H1 (cell line): ENCODE data around the gene WDR11. TPM values are rescaled to one million over a fixed set of nuclear protein-coding genes. Genes with fewer than 3 reads are reported as not detected.

Experiments used
- CTCF ChIA-PET: fragments of 300-600 bp; sonication (Branson Sonifier 250); formaldehyde crosslinking; loops from one replicate; lab custom pipeline; 2021; ENCODE audit not compliant: partially characterized antibody; lab: Charles Lee
- POLR2A ChIA-PET: fragments of 300-600 bp; sonication (Branson Sonifier 250); formaldehyde crosslinking; loops from one replicate; lab custom pipeline; 2021; ENCODE audit warnings: inconsistent platforms; ENCODE audit not compliant: partially characterized antibody; lab: Charles Lee
- DNase-seq, 2 experiments: peaks; one replicate each; pipeline versions ENCODE4 v3.0.0 to v3.0.0-alpha.2; 2010 to 2022; ENCODE audit warnings: low spot score in 2 of 2, low read depth in 1 of 2, mixed read lengths in 1 of 2
- FAIRE-seq: peaks from 2 replicates; lab custom pipeline; 2011; peaks lifted over from hg19 to GRCh38; lab: Jason Lieb, UNC
- H2AFZ ChIP-seq: 2 replicates; pipeline ENCODE4 v1.8.1; 2012; ENCODE audit warnings: low read length, inconsistent platforms
- H2AK5ac ChIP-seq: 2 replicates; pipeline ENCODE4 v1.6.1; 2013; ENCODE audit warnings: low read depth, low read length
- H2BK120ac ChIP-seq: replicated peaks from 2 replicates; pipeline ENCODE3; 2013; ENCODE audit warnings: low read depth, low read length, inconsistent platforms
- H2BK12ac ChIP-seq: 2 replicates; pipeline ENCODE4 v1.6.1; 2013; ENCODE audit warnings: low read depth, low read length
- H2BK15ac ChIP-seq: 2 replicates; pipeline ENCODE4 v1.6.1; 2013; ENCODE audit warnings: low read length
- H2BK20ac ChIP-seq: 2 replicates; pipeline ENCODE4 v1.6.1; 2013; ENCODE audit warnings: low read length
- H2BK5ac ChIP-seq: 2 replicates; pipeline ENCODE4 v1.6.1; 2013; ENCODE audit warnings: low read depth, low read length
- H3K14ac ChIP-seq: 2 replicates; pipeline ENCODE4 v1.6.1; 2013; ENCODE audit warnings: inconsistent platforms; ENCODE audit not compliant: insufficient read length
- H3K18ac ChIP-seq: 2 replicates; pipeline ENCODE4 v1.6.1; 2013; ENCODE audit warnings: low read length; ENCODE audit errors: extremely low read depth
- H3K23ac ChIP-seq: 2 replicates; pipeline ENCODE4 v1.6.1; 2013; ENCODE audit warnings: inconsistent platforms; ENCODE audit not compliant: insufficient read length
- H3K23me2 ChIP-seq: 2 replicates; pipeline ENCODE4 v1.6.1; 2013; ENCODE audit warnings: low read depth, low read length
- H3K27ac ChIP-seq: 2 replicates; pipeline ENCODE4 v1.6.1; 2011; ENCODE audit warnings: low read depth, low read length, inconsistent platforms
- H3K27me3 ChIP-seq, 4 experiments: replicated peaks in 1 of 4; 1 replicate in 1 of 4; 2 replicates in 3 of 4; pipeline versions ENCODE4 v1.6.1 to v1.8.1; 2011 to 2013; ENCODE audit warnings: low read length in 3 of 4, mild to moderate bottlenecking in 3 of 4, inconsistent platforms in 2 of 4, mixed read lengths in 2 of 4, moderate library complexity in 1 of 4; ENCODE audit not compliant: control insufficient read depth in 3 of 4, insufficient read depth in 3 of 4; ENCODE audit errors: extremely low read depth in 1 of 4
- H3K36me3 ChIP-seq, 4 experiments: 2 replicates each; pipeline versions ENCODE4 v1.6.1 to v1.8.1; 2011 to 2013; ENCODE audit warnings: mild to moderate bottlenecking in 4 of 4, low read length in 3 of 4, moderate library complexity in 2 of 4, control low read depth in 1 of 4, inconsistent platforms in 1 of 4; ENCODE audit not compliant: insufficient read depth in 4 of 4, control insufficient read depth in 2 of 4
- H3K4ac ChIP-seq: replicated peaks from 2 replicates; pipeline ENCODE3; 2013; ENCODE audit warnings: low read length, low read depth, mixed read lengths, inconsistent platforms; ENCODE audit not compliant: insufficient read length
- H3K4me1 ChIP-seq, 4 experiments: replicated peaks in 1 of 4; 1 replicate in 1 of 4; 2 replicates in 3 of 4; pipeline versions ENCODE4 v1.6.1 to v1.8.1; 2011 to 2013; ENCODE audit warnings: low read length in 3 of 4, inconsistent platforms in 2 of 4, mixed read lengths in 1 of 4; ENCODE audit not compliant: insufficient read depth in 4 of 4, control insufficient read depth in 3 of 4
- H3K4me2 ChIP-seq, 2 experiments: 2 replicates each; pipeline versions ENCODE4 v1.6.1 to v1.8.1; 2011 to 2013; ENCODE audit warnings: low read depth in 2 of 2, low read length in 2 of 2, control low read depth in 1 of 2, inconsistent platforms in 1 of 2, mild to moderate bottlenecking in 1 of 2; ENCODE audit not compliant: insufficient read depth in 1 of 2
- H3K4me3 ChIP-seq, 4 experiments: fragments of 200-600, 300-600 bp in 1 of 4; sonication (generic), shearing (Covaris generic), sonication (Bioruptor Twin) in 1 of 4; 2 replicates each; pipeline versions ENCODE4 v1.5.1 to v1.8.1; 2011 to 2016; ENCODE audit warnings: low read length in 4 of 4, low read depth in 3 of 4, control low read depth in 2 of 4, inconsistent platforms in 2 of 4, mild to moderate bottlenecking in 2 of 4, mixed read lengths in 1 of 4, moderate library complexity in 1 of 4; ENCODE audit not compliant: insufficient read depth in 2 of 4; ENCODE audit errors: extremely low read depth in 1 of 4
- H3K56ac ChIP-seq: replicated peaks from 2 replicates; pipeline ENCODE3; 2013; ENCODE audit warnings: low read depth, mild to moderate bottlenecking, mixed read lengths, low read length, inconsistent platforms; ENCODE audit not compliant: insufficient read length
- H3K79me1 ChIP-seq: 2 replicates; pipeline ENCODE4 v1.6.1; 2013; ENCODE audit warnings: low read depth, low read length, control low read depth
- H3K79me2 ChIP-seq, 2 experiments: 2 replicates each; pipeline versions ENCODE4 v1.6.1 to v1.8.1; 2012 to 2013; ENCODE audit warnings: low read length in 2 of 2, mild to moderate bottlenecking in 2 of 2, inconsistent platforms in 1 of 2; ENCODE audit not compliant: insufficient read depth in 2 of 2, control insufficient read depth in 1 of 2
- H3K9ac ChIP-seq, 4 experiments: replicated peaks in 1 of 4; 1 replicate in 1 of 4; 2 replicates in 3 of 4; pipeline versions ENCODE4 v1.6.1 to v1.8.1; 2011 to 2013; ENCODE audit warnings: low read depth in 3 of 4, low read length in 3 of 4, control low read depth in 2 of 4, mild to moderate bottlenecking in 2 of 4, moderate library complexity in 2 of 4, inconsistent platforms in 1 of 4; ENCODE audit errors: extremely low read depth in 1 of 4
- H3K9me3 ChIP-seq, 2 experiments: 2 replicates each; pipeline versions ENCODE4 v1.6.1 to v1.8.1; 2012 to 2013; ENCODE audit warnings: mild to moderate bottlenecking in 2 of 2, moderate library complexity in 2 of 2, control low read depth in 1 of 2, inconsistent platforms in 1 of 2, low read depth in 1 of 2, low read length in 1 of 2, mixed read lengths in 1 of 2; ENCODE audit not compliant: insufficient read depth in 2 of 2
- H4K20me1 ChIP-seq, 2 experiments: replicated peaks in 1 of 2; 2 replicates each; pipeline versions ENCODE3 to v1.8.1; 2011 to 2013; ENCODE audit warnings: inconsistent platforms in 2 of 2, low read length in 2 of 2, mild to moderate bottlenecking in 1 of 2; ENCODE audit not compliant: insufficient read depth in 2 of 2, control insufficient read depth in 1 of 2
- H4K5ac ChIP-seq: 2 replicates; pipeline ENCODE4 v1.6.1; 2013; ENCODE audit warnings: low read length, low read depth, mixed read lengths, inconsistent platforms; ENCODE audit not compliant: insufficient read length
- H4K8ac ChIP-seq: 2 replicates; pipeline ENCODE4 v1.8.0; 2013; ENCODE audit warnings: mild to moderate bottlenecking, moderate library complexity, low read length, inconsistent platforms; ENCODE audit not compliant: insufficient read depth; ENCODE audit errors: extremely low read depth
- H4K91ac ChIP-seq: replicated peaks from 2 replicates; pipeline ENCODE3; 2013; ENCODE audit warnings: low read length, mixed read lengths, inconsistent platforms; ENCODE audit not compliant: insufficient read length
- CHD2 ChIP-seq: IDR thresholded peaks from 2 replicates; pipeline ENCODE4 v1.6.1; 2012; ENCODE audit warnings: low read length, improper control_type of control experiment
- CTCF ChIP-seq, 3 experiments: IDR thresholded peaks; 1 replicate in 2 of 3; 2 replicates in 1 of 3; pipeline versions ENCODE4 v1.5.1 to v1.6.1; 2011; ENCODE audit warnings: low read length in 3 of 3, mild to moderate bottlenecking in 3 of 3, inconsistent platforms in 2 of 3, low read depth in 1 of 3, moderate library complexity in 1 of 3; ENCODE audit not compliant: insufficient read depth in 1 of 3; ENCODE audit errors: control extremely low read depth in 1 of 3
- HDAC6 ChIP-seq: IDR thresholded peaks from one replicate; pipeline ENCODE4 v1.7.1; 2012; ENCODE audit warnings: low read depth, mild to moderate bottlenecking, inconsistent platforms, low read length, moderate library complexity
- KDM1A ChIP-seq: fragments of 200-600, 300-600 bp; sonication (generic); IDR thresholded peaks from 2 replicates; pipeline ENCODE4 v1.7.1; 2016; ENCODE audit warnings: mild to moderate bottlenecking, low read length, borderline replicate concordance
- RAD21 ChIP-seq, 2 experiments: IDR thresholded peaks in 1 of 2; conservative IDR thresholded peaks in 1 of 2; 2 replicates each; pipeline ENCODE4 v1.6.1; 2011; ENCODE audit warnings: low read depth in 2 of 2, low read length in 2 of 2, improper control_type of control experiment in 1 of 2, inconsistent platforms in 1 of 2, mild to moderate bottlenecking in 1 of 2, moderate library complexity in 1 of 2
- RFX5 ChIP-seq: IDR thresholded peaks from 2 replicates; pipeline ENCODE4 v1.6.1; 2011; ENCODE audit warnings: low read depth, low read length, improper control_type of control experiment, borderline replicate concordance
- SP1 ChIP-seq: IDR thresholded peaks from 2 replicates; pipeline ENCODE4 v1.6.1; 2011; ENCODE audit warnings: low read depth, low read length
- TEAD4 ChIP-seq: IDR thresholded peaks from 2 replicates; pipeline ENCODE4 v1.6.1; 2012; ENCODE audit warnings: low read depth, low read length, inconsistent platforms, mixed read lengths
- WGBS, 2 experiments: shearing (Covaris generic) in 1 of 2; methylation state at CpG; one replicate each; pipeline versions ENCODE4 v1.1.6 to v1.1.7; 2013 to 2015; ENCODE audit warnings: low lambda C conversion rate in 2 of 2, mixed read lengths in 2 of 2, inconsistent platforms in 1 of 2, low coverage in 1 of 2, missing lambda C conversion rate in 1 of 2; ENCODE audit not compliant: insufficient replicate concordance in 2 of 2, insufficient coverage in 1 of 2, insufficient read length in 1 of 2; ENCODE audit errors: extremely low coverage in 1 of 2, missing lambda C conversion rate in 1 of 2; 5-methylcytosine and 5-hydroxymethylcytosine counted together
- polyA plus RNA-seq, 7 experiments: library from polyadenylated mRNA; depleted of rRNA in 3 of 7; stranded (reverse) in 5 of 7; unstranded in 2 of 7; fragments of >200 nt in 5 of 7; fragments of 200-250 nt in 2 of 7; gene quantifications; 1 replicate in 5 of 7; 2 replicates in 1 of 7; 4 replicates in 1 of 7; pipeline versions ENCODE4 v1.2.1 to v1.2.3, GENCODE V29; 2011 to 2013; ENCODE audit warnings: missing spikeins in 2 of 7, mixed read lengths in 2 of 7
- total RNA-seq: library from RNA; stranded (reverse); fragmentation: NEBNext Ultra II Directional; extraction: Animal tissue kit (Norgen Biotek cat#: 25700); gene quantifications from 2 replicates; pipeline ENCODE4 v1.2.1, GENCODE V29; 2021
- TF ChIP-seq, protein P1 (sequence below): IDR thresholded peaks from 2 replicates; pipeline ENCODE4 v1.6.1; 2012; ENCODE audit warnings: inconsistent platforms

Gene WDR11
- total and polyA plus RNA-seq, 2 of the 8 experiments (the other 6 are each of a cell fraction or from before 2014, with no cell fraction given) = 39.7 to 41.9 TPM

- WGBS, 2 experiments = 87% methylated on average over 4 of the region's 4 CpGs; no CpG with 5 or more reads in 1 of the 2 experiments
- ChIA-PET CTCF (interaction anchor here (0.9 to 1.6 kb wide), 5 partner anchors 10 to 151 kb away, joined by 3 to 4 read pairs (median 3); no protein-coding TSS in a partner anchor), POLR2A (no interaction called here)
- Histone ChIP-seq H3K9me3 (no peaks in the 10 kb centered on the region), H3K79me1 (no peaks in the 10 kb centered on the region), H3K56ac (no peak overlapping the region), H2BK12ac (no peak overlapping the region), H3K4me2 (no peak overlapping the region), H2AK5ac (no peak overlapping the region), H3K4me3 (no peak overlapping the region), H3K14ac (no peak overlapping the region), H3K23me2 (no peaks in the 10 kb centered on the region), H2BK5ac (no peak overlapping the region), H4K8ac (no peak overlapping the region), H3K79me2 (no peaks in the 10 kb centered on the region)
- TF ChIP-seq SP1 (no peak), CHD2 (no peak), KDM1A (no peak), RAD21 (IDR thresholded peaks at IDR 0.05 in 1 of 2, conservative IDR thresholded peaks at IDR 0.05 in 1 of 2; ENCODE audit: low read depth in 2 of 2, low read length in 2 of 2) (peak; percentile 25 to 40; a peak in 3 of 4 replicates), RFX5 (no peak), TEAD4 (peak; percentile 92), CTCF (IDR thresholded peaks at IDR 0.05; ENCODE audit: control extremely low read depth in 1 of 3, insufficient read depth in 1 of 3, low read depth in 1 of 3, low read length in 3 of 3) (peak in 2 of 3 experiments; percentile 8 to 31; a peak in 2 of 4 replicates), HDAC6 (no peak)
- TF ChIP-seq, protein P1, sequence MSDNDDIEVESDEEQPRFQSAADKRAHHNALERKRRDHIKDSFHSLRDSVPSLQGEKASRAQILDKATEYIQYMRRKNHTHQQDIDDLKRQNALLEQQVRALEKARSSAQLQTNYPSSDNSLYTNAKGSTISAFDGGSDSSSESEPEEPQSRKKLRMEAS = no peak
- TF ChIP-seq, all 59 proteins: peak for 3
- DNase-seq (no peak), FAIRE-seq (no peak)
- no peaks in the 10 kb centered on the region for H3K27me3 ChIP-seq
- no peaks in the 10 kb centered on the region for H3K36me3 ChIP-seq
- H2BK15ac ChIP-seq = no peak overlapping the region
- no peak overlapping the region for H2BK120ac ChIP-seq
- no peak overlapping the region for H2BK20ac ChIP-seq
- no peak overlapping the region for H3K18ac ChIP-seq
- no peak overlapping the region for H4K5ac ChIP-seq
- H4K20me1 ChIP-seq = no peaks in the 10 kb centered on the region
- no peak overlapping the region for H3K27ac ChIP-seq
- no peak overlapping the region for H2AFZ ChIP-seq
- no peak overlapping the region for H3K9ac ChIP-seq
- no peak overlapping the region for H3K4ac ChIP-seq
- no peak overlapping the region for H3K23ac ChIP-seq
- H4K91ac ChIP-seq = no peak overlapping the region
- H3K4me1 ChIP-seq = peaks cover 0 to 5% (median 0%) of the 10 kb centered on the region in 4 experiments; a peak in 1 of 7 replicates
Observed at GRCh38 chr10:120818301-120818700, 32.9 kb upstream of the WDR11 start.
